ENCODE measurements around the gene THAP4.

The THAP4 gene

GRCh38 chr2:241627675-241628074 is 9.3 kb downstream of the THAP4 start:
- Histone ChIP-seq H2AFZ (ENCODE audit: low read depth, low read length) (no peak overlapping the region), H3K4me2 (ENCODE audit: insufficient read depth, low read length) (no peak overlapping the region), H3K9ac (ENCODE audit: low read depth, low read length) (no peak overlapping the region), H3K36me3 (ENCODE audit: insufficient read depth, low read length) (peaks cover 60% of the 10 kb centered on the region), H4K20me1 (ENCODE audit: insufficient read depth, low read length) (peaks cover 23% of the 10 kb centered on the region), H3K27me3 (ENCODE audit: insufficient read depth, low read length, poor library complexity) (no peaks in the 10 kb centered on the region), H3K27ac (ENCODE audit: low read length) (no peak overlapping the region), H3K79me2 (ENCODE audit: insufficient read depth, low read length) (peaks cover 88% of the 10 kb centered on the region), H3K9me3 (ENCODE audit: insufficient read depth, low read length, severe bottlenecking) (no peaks in the 10 kb centered on the region), H3K4me3 (ENCODE audit: low read depth in 1 of 2, low read length in 2 of 2) (no peak overlapping the region), H3K4me1 (ENCODE audit: insufficient read depth, low read length) (no peaks in the 10 kb centered on the region)
- ATAC-seq (ENCODE audit: insufficient read depth, low read depth) = no peak
- TF ChIP-seq CTCF (IDR thresholded peaks at IDR 0.05; ENCODE audit: borderline replicate concordance, extremely low read depth, low read length, poor library complexity, severe bottlenecking) (no peak), EZH2 (IDR thresholded peaks at IDR 0.05; ENCODE audit: borderline replicate concordance, low read depth, low read length, severe bottlenecking) (no peak)
- DNase-seq = no peak

GRCh38 chr2:241620419-241620769 is 16.6 kb downstream of the THAP4 start:
- Histone ChIP-seq H3K4me3 (ENCODE audit: low read depth in 1 of 2, low read length in 2 of 2) (no peak overlapping the region), H3K4me1 (ENCODE audit: insufficient read depth, low read length) (peaks cover 27% of the 10 kb centered on the region), H2AFZ (ENCODE audit: low read depth, low read length) (no peak overlapping the region), H3K4me2 (ENCODE audit: insufficient read depth, low read length) (no peak overlapping the region), H4K20me1 (ENCODE audit: insufficient read depth, low read length) (peaks cover 20% of the 10 kb centered on the region), H3K79me2 (ENCODE audit: insufficient read depth, low read length) (peaks cover 77% of the 10 kb centered on the region), H3K9me3 (ENCODE audit: insufficient read depth, low read length, severe bottlenecking) (no peaks in the 10 kb centered on the region), H3K27me3 (ENCODE audit: insufficient read depth, low read length, poor library complexity) (no peaks in the 10 kb centered on the region), H3K9ac (ENCODE audit: low read depth, low read length) (no peak overlapping the region), H3K36me3 (ENCODE audit: insufficient read depth, low read length) (peaks cover 50% of the 10 kb centered on the region), H3K27ac (ENCODE audit: low read length) (no peak overlapping the region)
- no peak for ATAC-seq (ENCODE audit: insufficient read depth, low read depth)
- TF ChIP-seq CTCF (IDR thresholded peaks at IDR 0.05; ENCODE audit: borderline replicate concordance, extremely low read depth, low read length, poor library complexity, severe bottlenecking) = no peak
- no peak for TF ChIP-seq EZH2 (IDR thresholded peaks at IDR 0.05; ENCODE audit: borderline replicate concordance, low read depth, low read length, severe bottlenecking)
- DNase-seq = no peak

- Histone ChIP-seq H3K9me3 (ENCODE audit: insufficient read depth, low read length, severe bottlenecking) (no peaks in the 10 kb centered on the region), H3K4me3 (ENCODE audit: low read depth in 1 of 2, low read length in 2 of 2) (no peak overlapping the region), H2AFZ (ENCODE audit: low read depth, low read length) (no peak overlapping the region), H3K27me3 (ENCODE audit: insufficient read depth, low read length, poor library complexity) (no peaks in the 10 kb centered on the region), H4K20me1 (ENCODE audit: insufficient read depth, low read length) (peaks cover 23% of the 10 kb centered on the region), H3K36me3 (ENCODE audit: insufficient read depth, low read length) (peaks cover 48% of the 10 kb centered on the region), H3K4me1 (ENCODE audit: insufficient read depth, low read length) (peaks cover 27% of the 10 kb centered on the region), H3K79me2 (ENCODE audit: insufficient read depth, low read length) (peaks cover 77% of the 10 kb centered on the region), H3K4me2 (ENCODE audit: insufficient read depth, low read length) (no peak overlapping the region), H3K27ac (ENCODE audit: low read length) (no peak overlapping the region), H3K9ac (ENCODE audit: low read depth, low read length) (no peak overlapping the region)
- no peak for TF ChIP-seq EZH2 (IDR thresholded peaks at IDR 0.05; ENCODE audit: borderline replicate concordance, low read depth, low read length, severe bottlenecking)
- TF ChIP-seq CTCF (IDR thresholded peaks at IDR 0.05; ENCODE audit: borderline replicate concordance, extremely low read depth, low read length, poor library complexity, severe bottlenecking) = no peak
- DNase-seq (no peak), ATAC-seq (ENCODE audit: insufficient read depth, low read depth) (no peak)
These were observed 17.1 kb downstream of the THAP4 start for GRCh38 chr2:241619597-241620418.

Measured in DND-41 (cell line).